HL-60 (cell line): ENCODE measurements around the gene TPCN2.

ENCODE experiments used
- CTCF ChIP-seq: IDR thresholded peaks from one replicate; pipeline ENCODE4 v1.5.1; 2011; ENCODE audit warnings: low read length, control low read depth, inconsistent platforms; ENCODE audit not compliant: insufficient read depth
- SPI1 ChIP-seq: IDR thresholded peaks from 2 replicates; pipeline ENCODE4 v1.6.1; 2012; ENCODE audit warnings: low read depth, mild to moderate bottlenecking, borderline replicate concordance

GRCh38 chr11:69073469-69073868 is 24.7 kb downstream of the TPCN2 start:
- TF ChIP-seq CTCF, result no peak
- TF ChIP-seq SPI1, result no peak
